IPS-NIHi7 (cell line): ENCODE measurements around the gene GRAMD1A.
A peak's percentile ranks its signal among the peaks of the same experiment; 100 is the strongest.
"Not testable (repeated sequence)": the region's sequence is repeated elsewhere in the genome, so short reads cannot be mapped to it uniquely, and the experiment has no call there.

ENCODE experiments used
- DNase-seq: peaks from one replicate; pipeline ENCODE4 v3.0.0; 2012; ENCODE audit warnings: mixed read lengths; ENCODE audit errors: extremely low spot score

GRAMD1A gene

DNA sequence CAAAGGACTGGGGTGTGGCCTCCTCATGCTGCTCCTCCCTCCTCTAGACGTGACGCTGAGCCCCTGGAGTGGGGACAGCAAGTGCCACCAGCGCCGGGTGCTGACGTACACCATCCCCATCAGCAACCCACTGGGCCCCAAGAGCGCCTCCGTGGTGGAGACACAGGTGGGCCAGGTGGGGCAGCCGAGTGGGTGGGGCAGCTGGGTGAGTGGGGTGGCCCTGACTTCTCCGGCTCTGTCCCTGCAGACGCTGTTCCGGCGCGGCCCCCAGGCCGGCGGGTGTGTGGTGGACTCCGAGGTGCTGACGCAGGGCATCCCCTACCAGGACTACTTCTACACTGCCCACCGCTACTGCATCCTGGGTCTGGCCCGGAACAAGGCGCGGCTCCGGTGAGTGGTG is 19.0 kb downstream of the GRAMD1A start:
- no peak for DNase-seq

DNA sequence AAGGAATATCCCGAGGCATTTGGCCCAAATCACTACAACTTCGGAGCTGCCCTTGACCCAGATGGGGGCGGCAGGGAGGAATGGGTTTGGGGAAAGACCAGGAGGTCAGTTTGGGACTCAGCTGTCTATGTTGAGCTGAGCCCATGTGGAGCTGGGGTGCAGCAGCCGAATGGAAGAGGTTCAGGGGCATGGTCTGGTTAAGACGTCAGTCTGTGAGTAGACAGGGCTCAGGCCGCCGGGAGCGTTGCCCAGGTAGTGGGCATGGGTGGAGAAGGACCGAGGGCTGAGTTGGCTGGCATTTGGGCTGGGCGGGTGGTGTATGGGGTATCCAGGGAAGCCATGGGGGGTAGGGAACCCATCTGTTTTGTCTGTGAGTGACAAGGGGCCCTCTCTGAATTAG is 20.9 kb downstream of the GRAMD1A start:
- DNase-seq = no peak

DNA sequence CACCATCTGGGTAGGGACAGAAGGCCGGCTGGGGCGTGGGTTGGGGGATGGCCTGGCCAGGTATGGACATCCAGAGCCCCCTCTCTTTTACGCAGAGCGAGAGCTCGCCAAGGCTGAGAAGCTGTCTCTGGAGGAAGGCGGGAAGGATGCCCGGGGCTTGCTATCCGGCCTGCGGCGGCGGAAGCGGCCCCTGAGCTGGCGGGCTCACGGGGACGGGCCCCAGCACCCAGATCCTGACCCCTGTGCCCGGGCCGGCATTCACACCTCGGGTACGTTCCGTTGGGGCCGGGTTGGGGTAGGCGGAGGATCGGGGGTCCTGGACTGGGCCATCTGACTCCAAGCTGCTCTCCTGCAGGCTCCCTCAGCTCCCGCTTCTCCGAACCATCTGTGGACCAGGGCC is 21.5 kb downstream of the GRAMD1A start:
- DNase-seq = no peak

DNA sequence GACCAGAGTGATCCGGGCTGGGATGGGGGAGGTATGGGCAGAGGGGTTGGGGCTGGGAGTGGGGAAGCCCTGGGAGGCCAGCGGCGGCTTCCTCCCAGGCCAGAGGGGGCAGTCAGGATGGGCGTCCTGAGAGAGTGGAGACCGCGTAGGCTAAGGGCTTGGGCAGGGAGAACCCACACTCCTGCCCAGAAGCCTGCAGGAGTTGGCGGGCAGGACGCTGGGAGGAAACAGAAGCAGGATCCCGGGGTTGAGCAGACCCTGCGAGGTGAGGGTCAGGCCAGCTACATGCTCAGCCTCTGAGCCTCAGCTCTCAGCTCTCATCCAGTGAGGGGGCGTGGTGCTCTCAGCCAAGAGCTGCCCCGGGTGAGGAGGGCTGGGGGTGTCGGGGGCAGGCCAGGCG is 22.3 kb downstream of the GRAMD1A start:
- DNase-seq = no peak

DNA sequence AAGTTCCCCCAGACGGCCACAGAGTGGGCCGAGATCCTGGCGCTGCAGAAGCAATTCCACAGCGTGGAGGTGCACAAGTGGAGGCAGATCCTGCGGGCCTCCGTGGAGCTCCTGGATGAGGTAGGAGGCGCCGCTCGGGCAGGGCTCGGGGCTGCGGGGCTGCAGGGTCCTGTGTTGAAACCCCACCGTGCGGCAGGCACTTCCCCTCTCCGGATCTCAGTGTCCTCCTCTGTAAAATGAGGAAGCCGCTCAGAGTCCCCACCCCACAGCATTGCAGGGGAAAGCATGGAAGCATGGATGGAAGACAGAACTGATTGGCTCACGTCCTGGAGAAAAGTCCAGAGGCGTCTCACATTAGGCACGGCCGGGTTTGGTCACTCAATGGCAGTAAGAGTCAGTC is 23.3 kb downstream of the GRAMD1A start:
- no peak for DNase-seq

DNA sequence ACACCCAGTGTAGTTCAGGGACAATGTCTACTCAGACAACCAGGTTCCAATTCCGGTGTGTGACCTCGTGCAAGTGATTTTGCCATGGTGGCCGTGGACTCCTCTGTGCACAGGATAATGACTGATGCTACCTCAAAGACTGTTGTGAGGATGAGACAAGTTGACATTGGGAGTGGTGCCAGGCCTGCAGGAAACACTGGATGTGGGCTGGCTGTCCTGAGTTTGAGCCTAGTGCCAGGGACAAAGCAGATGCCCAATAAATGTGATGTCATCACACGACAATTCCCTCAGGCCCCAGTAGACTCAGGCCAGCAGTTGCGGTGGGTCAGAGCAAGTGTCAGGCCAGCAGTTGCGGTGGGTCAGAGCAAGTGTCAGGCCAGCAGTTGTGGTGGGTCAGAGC is 24.0 kb downstream of the GRAMD1A start:
- no peak for DNase-seq

DNA sequence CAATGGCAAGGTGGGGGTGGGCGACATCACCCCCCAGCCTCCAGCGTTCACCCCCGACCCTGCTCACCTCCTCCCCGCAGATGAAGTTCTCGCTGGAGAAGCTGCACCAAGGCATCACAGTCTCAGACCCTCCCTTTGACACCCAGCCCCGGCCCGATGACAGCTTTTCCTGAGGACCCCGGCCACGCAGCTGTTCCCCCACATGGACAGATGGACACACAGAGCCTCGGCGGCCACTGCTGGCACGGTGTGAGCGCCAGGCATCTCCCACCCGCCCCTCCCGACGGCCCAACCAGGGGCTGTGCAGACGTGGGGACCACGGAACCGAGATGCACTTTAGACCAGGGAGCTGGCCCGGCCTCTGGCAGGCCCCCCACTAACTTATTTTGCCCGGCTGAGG is 25.8 kb downstream of the GRAMD1A start:
- DNase-seq = no peak

DNA sequence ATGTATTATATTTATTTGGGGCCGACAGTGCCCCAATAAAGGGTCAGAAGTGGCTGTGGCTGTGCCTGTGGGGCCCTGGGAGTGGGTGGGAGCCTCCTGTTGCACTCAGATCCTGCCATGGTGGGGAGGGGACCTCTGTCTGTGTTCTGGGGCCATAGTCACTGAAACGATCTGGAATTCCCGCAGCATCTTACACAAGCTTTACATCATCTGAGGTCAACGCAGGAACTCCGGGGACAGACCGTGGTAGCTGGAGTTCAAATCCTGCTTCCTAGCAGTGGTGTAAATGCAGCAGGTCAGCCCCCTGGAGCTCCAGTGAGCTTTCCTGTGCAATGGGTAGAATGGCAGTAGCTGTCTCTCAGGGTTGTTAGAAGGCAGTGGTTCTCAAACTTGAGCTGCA is 26.3 kb downstream of the GRAMD1A start:
- no peak for DNase-seq

DNA sequence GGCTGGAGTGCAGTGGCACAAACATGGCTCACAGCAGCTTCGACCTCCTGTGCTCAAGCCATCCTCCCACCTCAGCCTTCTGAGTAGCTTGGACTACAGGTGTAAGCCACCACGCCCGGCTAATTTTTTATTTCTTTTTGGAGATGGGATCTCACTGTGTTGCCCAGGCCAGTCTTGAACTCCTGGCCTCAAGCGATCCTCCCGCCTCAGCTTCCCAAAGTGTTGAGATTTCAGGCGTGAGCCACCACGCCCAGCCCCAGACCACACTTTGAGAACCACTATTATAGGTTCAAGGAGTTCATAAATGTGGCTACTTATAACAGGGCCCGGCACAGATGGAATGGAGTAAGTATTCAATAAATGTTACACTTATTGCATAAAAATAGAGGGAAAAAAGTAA is 26.9 kb downstream of the GRAMD1A start:
- no peak for DNase-seq

DNA sequence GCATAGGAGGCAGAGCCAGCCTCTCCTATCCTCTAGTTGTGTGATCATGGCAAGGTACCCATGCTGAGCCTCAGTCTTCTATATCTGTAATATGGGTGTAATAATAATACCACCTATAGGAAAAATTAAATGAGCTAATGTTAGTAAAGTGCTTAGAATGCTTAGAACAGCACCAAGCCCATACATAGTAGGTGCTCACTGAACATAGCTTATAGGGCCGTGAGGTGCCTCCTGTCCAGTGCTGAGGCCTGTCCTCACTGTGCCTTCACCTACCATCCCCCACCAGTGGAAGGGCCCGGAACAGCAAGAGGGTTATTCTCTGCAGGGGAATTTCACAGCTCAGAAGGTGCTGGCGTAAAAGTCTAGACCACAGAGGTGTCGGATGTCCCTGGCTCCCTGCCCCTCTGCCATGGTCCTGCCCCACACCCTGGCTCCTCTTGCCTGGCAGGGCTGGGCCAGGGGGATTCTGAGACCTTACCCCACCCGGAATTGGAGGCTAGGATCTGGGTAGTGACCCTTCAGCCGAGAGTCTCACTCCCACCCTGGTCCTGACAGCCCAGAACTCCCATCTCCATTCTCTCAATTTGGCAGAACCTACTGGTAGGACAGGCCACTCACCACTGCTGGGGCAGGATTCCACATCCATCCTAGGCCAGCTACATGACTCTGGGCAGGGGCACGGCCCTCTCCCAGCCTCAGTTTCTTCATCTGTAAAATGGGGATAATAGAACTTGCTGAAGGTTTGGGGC is 27.9 kb downstream of the GRAMD1A start:
- DNase-seq = no peak

DNA sequence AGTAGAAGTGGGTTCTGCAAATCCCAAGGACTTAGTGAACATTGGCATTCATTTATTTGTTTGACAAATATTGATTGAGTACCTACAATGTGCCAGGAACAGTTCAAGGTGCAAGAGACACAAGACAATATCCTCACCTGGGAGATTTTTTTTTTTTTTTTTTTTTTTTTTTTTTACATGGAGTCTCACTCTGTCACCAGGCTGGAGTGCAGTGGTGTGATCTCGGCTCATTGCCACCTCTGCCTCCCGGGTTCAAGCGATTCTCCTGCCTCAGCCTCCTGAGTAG is 28.4 kb downstream of the GRAMD1A start:
- not testable (repeated sequence) for DNase-seq

DNA sequence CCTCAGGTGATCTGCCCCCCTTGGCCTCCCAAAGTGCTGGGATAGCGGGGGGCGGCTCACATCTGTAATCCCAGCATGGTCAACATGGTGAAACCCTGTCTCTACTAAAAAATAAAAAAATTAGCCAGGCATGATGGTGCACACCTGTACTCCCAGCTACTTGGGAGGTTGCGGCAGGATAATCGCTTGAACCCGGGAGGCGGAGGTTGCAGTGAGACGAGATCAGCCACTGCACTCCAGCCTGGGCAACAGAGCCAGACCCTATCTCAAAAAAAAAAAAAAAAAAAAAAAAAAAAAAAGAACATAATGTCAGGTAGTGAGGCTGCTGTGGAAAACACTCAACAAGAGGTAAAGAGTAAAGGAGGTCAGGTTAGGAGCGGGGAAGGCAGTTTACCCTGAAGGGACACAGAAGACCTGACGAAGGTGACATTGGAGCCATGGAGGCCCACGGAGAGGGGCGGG is 29.2 kb downstream of the GRAMD1A start:
- not testable (repeated sequence) for DNase-seq

DNA sequence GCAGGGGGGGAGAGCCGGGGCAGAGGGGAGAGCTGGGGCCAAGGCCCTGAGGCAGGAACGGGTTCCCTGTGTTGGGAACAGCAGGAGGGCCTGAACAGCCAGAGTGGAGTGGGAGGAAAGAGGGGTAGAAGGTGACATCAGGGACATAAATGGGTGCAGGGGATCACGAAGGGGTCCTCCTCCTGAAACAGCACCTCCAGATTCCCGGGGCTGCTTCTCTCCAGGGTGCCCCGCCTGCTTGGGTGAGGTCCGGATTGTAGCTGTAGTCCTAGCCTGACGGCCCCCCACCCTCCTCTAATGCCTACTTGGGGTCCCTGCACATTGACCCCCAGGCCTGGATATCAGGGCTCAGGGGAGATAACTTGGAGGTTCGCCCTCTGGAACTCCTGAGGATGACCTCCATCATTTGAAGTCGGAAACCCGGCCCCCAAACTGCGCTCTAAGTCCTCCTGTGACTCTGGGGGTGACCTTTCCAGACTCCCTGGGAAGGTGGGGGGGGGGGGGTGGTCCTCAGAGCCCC is 29.7 kb downstream of the GRAMD1A start:
- no peak for DNase-seq

DNA sequence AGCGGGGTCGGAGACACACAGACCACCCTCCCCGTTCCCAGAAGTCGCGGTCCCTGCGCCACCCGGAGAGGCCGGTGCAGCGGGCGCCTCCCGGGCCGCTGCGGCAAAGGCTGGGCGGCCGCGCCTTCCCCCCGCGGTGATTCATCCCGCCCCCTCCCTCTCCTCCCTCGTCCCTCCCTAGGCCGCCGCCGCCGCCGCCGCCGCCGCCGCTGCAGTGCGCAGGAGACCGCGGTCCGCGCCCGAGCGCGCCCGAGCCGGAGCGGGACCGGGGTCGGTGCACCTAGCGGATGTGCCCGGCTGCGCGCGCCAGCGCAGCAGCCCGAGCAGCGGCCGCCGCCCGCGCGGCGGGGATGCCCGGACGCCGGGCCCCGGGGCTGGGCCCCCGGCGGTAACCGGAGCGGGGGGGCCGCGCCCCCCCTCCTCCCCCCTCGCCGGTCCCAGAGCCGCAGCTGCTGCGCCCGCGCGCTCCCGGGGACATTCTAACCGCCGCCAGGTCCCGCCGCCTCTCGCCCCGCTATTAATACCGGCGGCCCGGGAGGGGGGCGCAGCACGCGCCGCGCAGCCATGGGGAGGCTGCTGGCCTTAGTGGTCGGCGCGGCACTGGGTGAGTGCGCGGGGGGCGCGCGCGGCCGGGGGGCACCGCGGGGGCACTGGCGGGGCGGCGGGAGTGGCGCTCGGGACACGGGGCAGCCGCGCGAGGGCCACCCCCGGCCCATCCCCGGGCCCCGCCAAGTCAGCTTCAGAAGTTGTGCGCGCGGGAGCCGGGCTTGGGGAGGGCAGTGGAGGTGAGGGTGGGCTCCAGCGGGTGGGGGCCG is 30.3 kb downstream of the GRAMD1A start, which contains the start of gene SCN1B:
Gene SCN1B (plus strand): TSS at position 214 of the 815 bp plus-strand sequence. CDS start 351 bp downstream, at position 565.
- DNase-seq = peak; percentile 83

DNA sequence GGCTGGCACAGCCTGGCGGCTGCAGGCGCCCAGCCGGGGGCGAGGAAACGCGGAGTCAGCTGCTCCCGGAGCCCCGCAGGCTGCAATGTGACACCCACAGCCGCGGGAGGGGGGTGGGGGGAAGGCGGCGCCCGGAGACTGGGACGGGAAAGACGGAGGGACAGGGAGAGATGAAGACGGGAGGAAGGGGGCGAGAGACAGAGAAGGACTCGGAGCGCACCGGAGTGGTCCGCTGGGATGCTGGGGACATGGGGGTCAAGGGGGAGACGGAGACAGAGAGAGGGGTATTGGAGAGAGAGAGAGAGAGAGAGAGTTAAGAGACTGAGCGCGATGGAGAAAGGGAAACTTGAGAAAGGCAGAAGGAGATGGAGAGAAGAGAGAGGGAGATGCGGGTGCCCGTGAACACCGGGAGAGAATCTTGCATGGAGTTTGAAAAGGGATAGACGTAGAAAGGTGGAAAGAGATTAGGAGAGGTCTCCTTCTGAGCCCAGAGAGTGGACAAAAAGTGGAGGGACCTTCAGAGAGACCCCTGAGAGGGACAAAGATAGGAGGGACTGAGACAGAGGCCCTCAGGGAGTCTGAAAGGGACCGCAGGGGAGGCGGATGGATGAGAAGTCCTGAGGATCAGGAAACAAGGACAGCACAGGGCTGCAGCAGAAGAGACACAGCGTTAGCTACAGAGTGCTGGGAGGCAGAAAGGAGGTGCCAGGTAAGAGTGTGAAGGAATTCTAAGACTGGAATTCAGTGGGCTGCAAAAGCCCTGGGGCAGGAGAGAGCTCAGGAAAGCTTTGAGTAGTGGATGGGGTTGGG is 31.2 kb downstream of the GRAMD1A start:
- DNase-seq = peak; percentile 61

DNA sequence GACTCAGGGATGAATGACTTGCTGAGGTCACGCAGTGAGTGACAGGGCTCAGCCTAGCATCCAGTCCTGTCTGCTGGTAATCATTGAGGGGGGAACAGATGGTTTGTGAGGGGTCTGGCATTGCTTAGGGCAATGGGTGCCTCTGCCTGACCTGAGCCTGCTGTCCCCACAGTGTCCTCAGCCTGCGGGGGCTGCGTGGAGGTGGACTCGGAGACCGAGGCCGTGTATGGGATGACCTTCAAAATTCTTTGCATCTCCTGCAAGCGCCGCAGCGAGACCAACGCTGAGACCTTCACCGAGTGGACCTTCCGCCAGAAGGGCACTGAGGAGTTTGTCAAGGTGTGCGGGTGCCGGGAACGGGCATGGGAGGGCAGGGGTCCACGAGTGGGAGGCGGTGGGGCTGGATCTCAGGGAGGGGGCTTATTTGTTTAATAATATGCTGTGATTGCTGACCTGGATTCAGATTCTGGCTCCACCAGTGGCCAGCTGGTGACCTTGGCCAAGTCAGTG is 32.3 kb downstream of the GRAMD1A start:
- DNase-seq = no peak

DNA sequence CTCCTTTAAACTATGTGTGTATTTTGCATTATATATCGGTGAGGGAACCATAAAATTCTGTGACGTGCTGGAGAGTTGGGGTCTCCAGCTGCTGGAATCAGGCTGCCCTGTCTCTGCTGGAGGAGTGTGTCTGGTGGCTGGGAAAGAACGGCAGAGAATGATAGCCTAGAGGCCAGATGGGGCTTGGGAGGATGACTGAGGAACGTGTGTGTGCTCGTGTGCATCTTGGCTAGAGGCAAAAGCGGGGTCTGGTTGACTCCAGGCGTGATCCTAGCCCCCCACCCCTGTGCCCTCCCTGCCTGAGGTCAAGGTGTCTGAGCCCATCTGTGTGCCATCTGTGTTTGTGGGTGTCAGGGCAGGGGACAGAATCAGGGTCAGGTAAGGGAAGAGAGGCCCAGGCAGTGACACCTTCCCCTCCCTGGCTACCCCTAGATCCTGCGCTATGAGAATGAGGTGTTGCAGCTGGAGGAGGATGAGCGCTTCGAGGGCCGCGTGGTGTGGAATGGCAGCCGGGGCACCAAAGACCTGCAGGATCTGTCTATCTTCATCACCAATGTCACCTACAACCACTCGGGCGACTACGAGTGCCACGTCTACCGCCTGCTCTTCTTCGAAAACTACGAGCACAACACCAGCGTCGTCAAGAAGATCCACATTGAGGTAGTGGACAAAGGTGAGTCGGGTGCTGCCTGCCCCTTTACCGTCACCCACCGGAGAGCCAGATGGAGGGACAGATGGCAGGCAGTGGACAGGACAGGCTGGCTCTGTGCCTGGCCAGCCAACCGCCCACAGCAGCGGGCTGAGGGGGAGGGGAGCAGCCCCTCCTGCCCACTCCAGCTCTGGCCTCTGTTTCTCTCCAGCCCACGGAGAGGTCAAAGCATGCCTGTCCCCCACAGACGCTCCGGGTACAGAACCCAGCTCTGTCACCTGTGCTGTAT is 33.2 kb downstream of the GRAMD1A start:
- DNase-seq = no peak

DNA sequence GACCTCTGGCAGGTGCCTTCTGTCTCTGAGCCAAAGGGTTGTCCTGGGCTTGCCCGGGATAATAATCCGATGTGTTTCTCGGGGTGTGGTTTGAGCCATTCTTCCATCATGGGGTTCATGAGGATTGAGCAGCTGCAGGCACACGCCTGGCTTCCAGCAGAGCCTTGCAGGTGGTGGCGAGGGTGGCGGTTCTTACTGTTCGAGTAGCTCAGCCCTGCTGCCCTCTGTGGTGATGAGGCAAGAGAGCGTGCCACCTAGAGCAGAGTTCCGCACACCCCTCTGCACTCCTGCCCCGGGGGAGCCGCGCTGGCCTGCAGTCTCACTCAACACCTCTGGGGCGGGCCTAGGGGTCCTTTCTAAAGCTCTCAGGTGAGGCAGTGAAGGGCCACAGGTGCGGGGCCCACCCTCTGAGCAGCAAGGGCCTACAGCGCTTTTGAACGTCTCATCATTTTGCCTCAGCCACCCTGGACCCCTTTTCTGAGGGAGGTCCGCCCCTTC is 33.9 kb downstream of the GRAMD1A start:
- DNase-seq = no peak

DNA sequence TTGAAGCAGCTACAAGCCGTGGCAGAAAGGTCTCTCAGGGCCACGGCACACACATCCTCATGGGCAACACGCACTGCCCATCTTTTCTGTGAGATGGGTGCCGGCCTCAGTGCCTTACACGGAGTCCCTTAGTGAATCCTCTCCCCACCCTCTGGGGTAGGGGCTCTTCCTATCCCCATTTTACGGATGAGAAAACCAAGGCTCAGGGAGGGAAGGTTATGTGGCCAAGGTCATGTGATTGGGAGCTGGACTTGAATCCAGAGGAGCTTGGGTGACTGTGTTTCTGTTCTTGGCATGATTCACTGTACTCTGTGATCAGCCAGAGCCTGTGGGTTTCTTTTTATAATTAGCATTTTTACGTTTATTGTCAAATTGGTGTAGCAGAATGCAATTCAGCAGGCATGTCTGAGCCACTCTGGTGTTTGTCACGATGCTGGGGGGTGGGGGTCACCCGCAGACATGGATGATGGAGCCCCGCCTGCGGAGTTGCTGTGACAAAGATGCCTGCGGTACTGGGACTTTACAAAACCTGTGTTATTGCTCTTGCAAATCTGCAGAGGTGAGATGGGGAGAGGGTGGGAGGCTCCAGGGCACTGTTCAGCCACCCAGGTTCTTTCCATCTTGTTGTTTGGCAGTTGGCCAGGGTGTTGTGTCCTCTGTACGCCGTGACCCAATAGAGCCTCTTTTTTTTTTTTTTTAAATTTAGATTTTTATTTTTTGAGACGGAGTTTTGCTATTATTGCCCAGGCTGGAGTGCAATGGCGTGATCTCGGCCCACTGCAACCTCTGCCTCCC is 34.7 kb downstream of the GRAMD1A start:
- no peak for DNase-seq
